Measurements from ENCODE around the gene PEPD. TPM values are rescaled to one million over a fixed set of nuclear protein-coding genes. Genes with fewer than 3 reads are reported as not detected.

The PEPD gene
- total RNA-seq, 1 experiment from 2014 or later = 83.1 TPM

DNA sequence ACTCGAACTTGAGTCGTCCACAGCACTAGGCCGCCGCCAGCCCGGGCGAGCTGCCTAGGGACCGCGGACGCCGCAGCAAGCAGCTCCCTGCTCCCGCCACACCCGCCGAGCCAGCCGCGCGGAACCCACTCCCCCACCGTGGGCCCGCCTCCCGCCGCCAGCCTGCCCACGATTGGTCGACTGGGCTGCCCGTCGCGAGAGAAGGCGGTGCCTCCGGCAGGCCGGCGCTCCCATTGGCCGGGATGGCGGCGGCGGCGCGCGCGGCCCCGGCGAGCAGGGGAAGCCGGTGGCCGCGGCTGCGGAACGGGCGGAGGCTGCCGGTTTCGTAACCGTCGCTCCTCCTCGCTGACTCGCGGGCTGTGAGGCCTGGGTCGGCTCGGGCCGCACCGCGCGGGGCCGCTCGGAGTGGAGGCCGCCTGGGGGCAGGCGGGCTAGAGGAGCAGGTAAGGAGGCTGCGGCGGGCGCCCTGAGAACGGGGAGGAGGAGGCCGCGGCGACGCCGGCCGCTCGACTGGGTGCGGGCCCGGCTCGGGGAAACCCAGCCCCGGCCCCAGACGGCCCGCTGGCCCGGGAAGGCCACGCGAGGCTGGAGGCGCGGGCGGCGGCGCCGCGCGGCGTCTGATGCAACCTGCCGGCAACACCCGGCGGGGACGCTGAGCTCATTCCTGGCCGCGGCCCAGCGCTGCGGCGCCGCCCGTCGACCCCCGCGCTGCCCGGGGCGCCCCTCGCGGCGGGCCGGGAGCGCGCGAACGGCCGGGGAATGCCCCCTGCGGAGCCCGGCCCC lies 147.9 kb downstream of the PEPD start, which contains the start of gene CEBPG (continued):
- TF ChIP-seq ZBTB21 (CRISPR knock-in tag; IDR thresholded peaks at IDR 0.05; ENCODE audit: borderline replicate concordance) (no peak), EMX1 (CRISPR knock-in tag; IDR thresholded peaks at IDR 0.05) (no peak), OVOL2 (CRISPR knock-in tag; IDR thresholded peaks at IDR 0.05; ENCODE audit: borderline replicate concordance) (no peak), SP1 (CRISPR knock-in tag; conservative IDR thresholded peaks at IDR 0.05) (peak; percentile 80; the same call in 1 of the 2 replicates), TEAD1 (CRISPR knock-in tag; IDR thresholded peaks at IDR 0.05) (peak; percentile 71; the same call in 1 of the 2 replicates), ZNF671 (CRISPR knock-in tag; IDR thresholded peaks at IDR 0.05) (no peak), ELF4 (CRISPR knock-in tag; IDR thresholded peaks at IDR 0.05; ENCODE audit: low read depth) (no peak), NR3C1 (CRISPR knock-in tag; conservative IDR thresholded peaks at IDR 0.05; ENCODE audit: low read depth) (no peak), ESRRA (CRISPR knock-in tag; IDR thresholded peaks at IDR 0.05; ENCODE audit: borderline replicate concordance) (peak; percentile 64; the same call in 1 of the 2 replicates), ZNF423 (CRISPR knock-in tag; IDR thresholded peaks at IDR 0.05) (peak; percentile 90), CREM (CRISPR knock-in tag; IDR thresholded peaks at IDR 0.05) (no peak), ZNF317 (CRISPR knock-in tag; IDR thresholded peaks at IDR 0.05; ENCODE audit: borderline replicate concordance, low read depth) (no peak), GABPB1 (CRISPR knock-in tag; IDR thresholded peaks at IDR 0.05) (peak; percentile 97)
- TF ChIP-seq, protein P1, sequence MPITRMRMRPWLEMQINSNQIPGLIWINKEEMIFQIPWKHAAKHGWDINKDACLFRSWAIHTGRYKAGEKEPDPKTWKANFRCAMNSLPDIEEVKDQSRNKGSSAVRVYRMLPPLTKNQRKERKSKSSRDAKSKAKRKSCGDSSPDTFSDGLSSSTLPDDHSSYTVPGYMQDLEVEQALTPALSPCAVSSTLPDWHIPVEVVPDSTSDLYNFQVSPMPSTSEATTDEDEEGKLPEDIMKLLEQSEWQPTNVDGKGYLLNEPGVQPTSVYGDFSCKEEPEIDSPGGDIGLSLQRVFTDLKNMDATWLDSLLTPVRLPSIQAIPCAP (CRISPR knock-in tag; IDR thresholded peaks at IDR 0.05) = 0 out of 2 replicates have a peak, but pooled peaks have one; percentile 10
- TF ChIP-seq, protein P2, sequence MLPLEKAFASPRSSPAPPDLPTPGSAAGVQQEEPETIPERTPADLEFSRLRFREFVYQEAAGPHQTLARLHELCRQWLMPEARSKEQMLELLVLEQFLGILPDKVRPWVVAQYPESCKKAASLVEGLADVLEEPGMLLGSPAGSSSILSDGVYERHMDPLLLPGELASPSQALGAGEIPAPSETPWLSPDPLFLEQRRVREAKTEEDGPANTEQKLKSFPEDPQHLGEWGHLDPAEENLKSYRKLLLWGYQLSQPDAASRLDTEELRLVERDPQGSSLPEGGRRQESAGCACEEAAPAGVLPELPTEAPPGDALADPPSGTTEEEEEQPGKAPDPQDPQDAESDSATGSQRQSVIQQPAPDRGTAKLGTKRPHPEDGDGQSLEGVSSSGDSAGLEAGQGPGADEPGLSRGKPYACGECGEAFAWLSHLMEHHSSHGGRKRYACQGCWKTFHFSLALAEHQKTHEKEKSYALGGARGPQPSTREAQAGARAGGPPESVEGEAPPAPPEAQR (CRISPR knock-in tag; IDR thresholded peaks at IDR 0.05) = no peak
- TF ChIP-seq, protein P3, sequence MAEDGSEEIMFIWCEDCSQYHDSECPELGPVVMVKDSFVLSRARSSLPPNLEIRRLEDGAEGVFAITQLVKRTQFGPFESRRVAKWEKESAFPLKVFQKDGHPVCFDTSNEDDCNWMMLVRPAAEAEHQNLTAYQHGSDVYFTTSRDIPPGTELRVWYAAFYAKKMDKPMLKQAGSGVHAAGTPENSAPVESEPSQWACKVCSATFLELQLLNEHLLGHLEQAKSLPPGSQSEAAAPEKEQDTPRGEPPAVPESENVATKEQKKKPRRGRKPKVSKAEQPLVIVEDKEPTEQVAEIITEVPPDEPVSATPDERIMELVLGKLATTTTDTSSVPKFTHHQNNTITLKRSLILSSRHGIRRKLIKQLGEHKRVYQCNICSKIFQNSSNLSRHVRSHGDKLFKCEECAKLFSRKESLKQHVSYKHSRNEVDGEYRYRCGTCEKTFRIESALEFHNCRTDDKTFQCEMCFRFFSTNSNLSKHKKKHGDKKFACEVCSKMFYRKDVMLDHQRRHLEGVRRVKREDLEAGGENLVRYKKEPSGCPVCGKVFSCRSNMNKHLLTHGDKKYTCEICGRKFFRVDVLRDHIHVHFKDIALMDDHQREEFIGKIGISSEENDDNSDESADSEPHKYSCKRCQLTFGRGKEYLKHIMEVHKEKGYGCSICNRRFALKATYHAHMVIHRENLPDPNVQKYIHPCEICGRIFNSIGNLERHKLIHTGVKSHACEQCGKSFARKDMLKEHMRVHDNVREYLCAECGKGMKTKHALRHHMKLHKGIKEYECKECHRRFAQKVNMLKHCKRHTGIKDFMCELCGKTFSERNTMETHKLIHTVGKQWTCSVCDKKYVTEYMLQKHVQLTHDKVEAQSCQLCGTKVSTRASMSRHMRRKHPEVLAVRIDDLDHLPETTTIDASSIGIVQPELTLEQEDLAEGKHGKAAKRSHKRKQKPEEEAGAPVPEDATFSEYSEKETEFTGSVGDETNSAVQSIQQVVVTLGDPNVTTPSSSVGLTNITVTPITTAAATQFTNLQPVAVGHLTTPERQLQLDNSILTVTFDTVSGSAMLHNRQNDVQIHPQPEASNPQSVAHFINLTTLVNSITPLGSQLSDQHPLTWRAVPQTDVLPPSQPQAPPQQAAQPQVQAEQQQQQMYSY (CRISPR knock-in tag; IDR thresholded peaks at IDR 0.05) = no peak
- TF ChIP-seq, protein P4, sequence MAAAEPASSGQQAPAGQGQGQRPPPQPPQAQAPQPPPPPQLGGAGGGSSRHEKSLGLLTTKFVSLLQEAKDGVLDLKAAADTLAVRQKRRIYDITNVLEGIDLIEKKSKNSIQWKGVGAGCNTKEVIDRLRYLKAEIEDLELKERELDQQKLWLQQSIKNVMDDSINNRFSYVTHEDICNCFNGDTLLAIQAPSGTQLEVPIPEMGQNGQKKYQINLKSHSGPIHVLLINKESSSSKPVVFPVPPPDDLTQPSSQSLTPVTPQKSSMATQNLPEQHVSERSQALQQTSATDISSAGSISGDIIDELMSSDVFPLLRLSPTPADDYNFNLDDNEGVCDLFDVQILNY (CRISPR knock-in tag; IDR thresholded peaks at IDR 0.05) = peak; percentile 81
- TF ChIP-seq, protein P5, sequence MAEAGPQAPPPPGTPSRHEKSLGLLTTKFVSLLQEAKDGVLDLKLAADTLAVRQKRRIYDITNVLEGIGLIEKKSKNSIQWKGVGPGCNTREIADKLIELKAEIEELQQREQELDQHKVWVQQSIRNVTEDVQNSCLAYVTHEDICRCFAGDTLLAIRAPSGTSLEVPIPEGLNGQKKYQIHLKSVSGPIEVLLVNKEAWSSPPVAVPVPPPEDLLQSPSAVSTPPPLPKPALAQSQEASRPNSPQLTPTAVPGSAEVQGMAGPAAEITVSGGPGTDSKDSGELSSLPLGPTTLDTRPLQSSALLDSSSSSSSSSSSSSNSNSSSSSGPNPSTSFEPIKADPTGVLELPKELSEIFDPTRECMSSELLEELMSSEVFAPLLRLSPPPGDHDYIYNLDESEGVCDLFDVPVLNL (CRISPR knock-in tag; IDR thresholded peaks at IDR 0.05; ENCODE audit: borderline replicate concordance, low read depth) = no peak
- TF ChIP-seq, protein P6, sequence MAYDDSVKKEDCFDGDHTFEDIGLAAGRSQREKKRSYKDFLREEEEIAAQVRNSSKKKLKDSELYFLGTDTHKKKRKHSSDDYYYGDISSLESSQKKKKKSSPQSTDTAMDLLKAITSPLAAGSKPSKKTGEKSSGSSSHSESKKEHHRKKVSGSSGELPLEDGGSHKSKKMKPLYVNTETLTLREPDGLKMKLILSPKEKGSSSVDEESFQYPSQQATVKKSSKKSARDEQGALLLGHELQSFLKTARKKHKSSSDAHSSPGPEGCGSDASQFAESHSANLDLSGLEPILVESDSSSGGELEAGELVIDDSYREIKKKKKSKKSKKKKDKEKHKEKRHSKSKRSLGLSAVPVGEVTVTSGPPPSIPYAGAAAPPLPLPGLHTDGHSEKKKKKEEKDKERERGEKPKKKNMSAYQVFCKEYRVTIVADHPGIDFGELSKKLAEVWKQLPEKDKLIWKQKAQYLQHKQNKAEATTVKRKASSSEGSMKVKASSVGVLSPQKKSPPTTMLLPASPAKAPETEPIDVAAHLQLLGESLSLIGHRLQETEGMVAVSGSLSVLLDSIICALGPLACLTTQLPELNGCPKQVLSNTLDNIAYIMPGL (CRISPR knock-in tag; IDR thresholded peaks at IDR 0.05) = 0 out of 2 replicates have a peak, but pooled peaks have one; percentile 19

Measured in WTC11 (cell line).